Esophagus squamous epithelium (tissue), 5 donors: Measurements from ENCODE around the gene CTNND2. TPM values are rescaled to one million over a fixed set of nuclear protein-coding genes. Genes with fewer than 3 reads are reported as not detected.

Source experiments
- DNase-seq: peaks from one replicate; lab custom pipeline; 2025; lab: John Stamatoyannopoulos, UW
- H3K27ac ChIP-seq, 4 donors: fragments of 200-600 bp; sonication (generic); one replicate each; pipeline ENCODE4 v1.5.1; 2016 to 2019; ENCODE audit warnings: mild to moderate bottlenecking in 1 of 4
- H3K27me3 ChIP-seq, 4 donors: fragments of 200-600 bp; sonication (generic); 1 replicate in 3 of 4; 2 replicates in 1 of 4; pipeline versions ENCODE4 v1.5.1 to v1.6.0; 2017 to 2021; ENCODE audit warnings: antibody characterized with exemption in 1 of 4
- H3K36me3 ChIP-seq, 3 donors: fragments of 200-600 bp; sonication (generic); one replicate each; pipeline ENCODE4 v1.5.1; 2016 to 2019
- H3K4me1 ChIP-seq, 3 donors: fragments of 200-600 bp; sonication (generic); one replicate each; pipeline ENCODE4 v1.5.1; 2017 to 2019
- H3K4me3 ChIP-seq, 4 donors: fragments of 200-600 bp; sonication (generic); 1 replicate in 3 of 4; 2 replicates in 1 of 4; pipeline ENCODE4 v1.5.1; 2016 to 2019; ENCODE audit warnings: mild to moderate bottlenecking in 2 of 4, moderate library complexity in 1 of 4
- H3K9me3 ChIP-seq, 3 donors: fragments of 200-600 bp; sonication (generic); one replicate each; pipeline ENCODE4 v1.5.1; 2016 to 2019
- POLR2A ChIP-seq, 4 donors: fragments of 450-650 bp; IDR thresholded peaks; one replicate each; pipeline ENCODE4 v1.6.1; 2017; ENCODE audit warnings: antibody characterized with exemption in 4 of 4, mild to moderate bottlenecking in 4 of 4, moderate library complexity in 3 of 4
- WGBS, 2 donors: methylation state at CpG; one replicate each; pipeline ENCODE4 v1.1.5; 2018; 5-methylcytosine and 5-hydroxymethylcytosine counted together
- intact Hi-C: fragments of 100-400 bp; cut with DNase I; formaldehyde crosslinking; loops from one replicate; pipeline ENCODE4 v1.15.0; 2022
- total RNA-seq, 4 donors: library from RNA; depleted of rRNA; stranded (reverse); fragments of >200 nt; gene quantifications; one replicate each; pipeline ENCODE4 v1.1.0, GENCODE V29; 2016
- TF ChIP-seq, protein P1 (sequence below), 6 experiments: fragments of 450-650 bp in 4 of 6; fragments of 200-600 bp in 2 of 6; sonication (generic) in 2 of 6; IDR thresholded peaks; one replicate each; pipeline ENCODE4 v1.5.1; 2016 to 2019; ENCODE audit warnings: antibody characterized with exemption in 6 of 6, mild to moderate bottlenecking in 4 of 6, moderate library complexity in 4 of 6
- donor health status: DM: yes; HTN: yes; CAD: no.

The CTNND2 gene
- total RNA-seq, 4 donors from 2014 or later = 0.38 to 0.50 TPM; not detected in 2

DNA sequence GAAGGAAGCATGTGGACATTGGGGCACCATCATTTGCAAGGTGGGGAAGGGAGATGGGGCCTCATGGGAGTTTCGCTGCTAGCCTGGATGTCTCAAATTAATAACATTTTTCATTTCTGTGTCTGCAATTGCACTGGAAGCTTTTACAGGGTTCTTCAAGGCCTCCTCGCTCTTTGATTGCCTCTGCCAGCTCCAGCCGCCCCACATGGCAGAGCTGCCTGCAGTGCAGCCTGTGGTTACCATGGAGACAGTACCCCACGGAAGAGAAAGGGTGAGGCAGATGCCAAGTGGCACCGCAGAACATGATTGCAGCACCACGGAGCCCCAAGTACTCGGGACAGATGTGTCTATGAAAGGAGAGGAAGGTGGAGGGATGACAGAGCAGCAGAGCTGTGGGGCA, 25.4 kb downstream of the CTNND2 start:
- no peak for DNase-seq

DNA sequence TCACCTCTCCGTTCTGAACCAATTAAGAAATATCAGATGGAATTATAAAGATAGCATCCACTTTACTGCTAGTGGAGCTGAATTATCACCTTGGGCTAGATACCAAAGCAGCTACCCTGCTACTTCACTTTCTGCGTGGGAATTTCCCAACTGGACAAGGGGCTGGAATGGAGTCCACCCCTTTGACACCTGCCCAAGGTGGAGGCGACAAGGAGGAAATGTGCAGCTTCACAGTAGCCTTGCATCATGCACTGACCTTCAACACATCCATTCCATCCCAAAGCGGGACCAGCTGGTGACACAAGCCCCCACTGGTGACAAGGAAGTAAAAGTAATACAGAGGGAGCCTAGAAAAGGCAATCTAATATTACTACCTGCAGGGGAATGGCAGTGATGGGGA, 30.7 kb downstream of the CTNND2 start:
- intact Hi-C loops = no loop called here
- no peaks in the 10 kb centered on the region for H3K27me3 ChIP-seq
- TF ChIP-seq, protein P1, sequence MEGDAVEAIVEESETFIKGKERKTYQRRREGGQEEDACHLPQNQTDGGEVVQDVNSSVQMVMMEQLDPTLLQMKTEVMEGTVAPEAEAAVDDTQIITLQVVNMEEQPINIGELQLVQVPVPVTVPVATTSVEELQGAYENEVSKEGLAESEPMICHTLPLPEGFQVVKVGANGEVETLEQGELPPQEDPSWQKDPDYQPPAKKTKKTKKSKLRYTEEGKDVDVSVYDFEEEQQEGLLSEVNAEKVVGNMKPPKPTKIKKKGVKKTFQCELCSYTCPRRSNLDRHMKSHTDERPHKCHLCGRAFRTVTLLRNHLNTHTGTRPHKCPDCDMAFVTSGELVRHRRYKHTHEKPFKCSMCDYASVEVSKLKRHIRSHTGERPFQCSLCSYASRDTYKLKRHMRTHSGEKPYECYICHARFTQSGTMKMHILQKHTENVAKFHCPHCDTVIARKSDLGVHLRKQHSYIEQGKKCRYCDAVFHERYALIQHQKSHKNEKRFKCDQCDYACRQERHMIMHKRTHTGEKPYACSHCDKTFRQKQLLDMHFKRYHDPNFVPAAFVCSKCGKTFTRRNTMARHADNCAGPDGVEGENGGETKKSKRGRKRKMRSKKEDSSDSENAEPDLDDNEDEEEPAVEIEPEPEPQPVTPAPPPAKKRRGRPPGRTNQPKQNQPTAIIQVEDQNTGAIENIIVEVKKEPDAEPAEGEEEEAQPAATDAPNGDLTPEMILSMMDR (IDR thresholded peaks at IDR 0.05) = no peak
- TF ChIP-seq POLR2A (IDR thresholded peaks at IDR 0.05) = no peak

More for the DNA sequence above, 25.4 kb downstream of the CTNND2 start:
- no peak overlapping the region for H3K4me3 ChIP-seq
- H3K27me3 ChIP-seq = no peaks in the 10 kb centered on the region
- TF ChIP-seq, protein P1 (IDR thresholded peaks at IDR 0.05) = no peak
- no peak for TF ChIP-seq POLR2A (IDR thresholded peaks at IDR 0.05)
- no peaks in the 10 kb centered on the region for H3K4me1 ChIP-seq
- no peak overlapping the region for H3K27ac ChIP-seq
- WGBS, 2 donors = 70 to 82% methylated on average over 4 to 7 of the region's 7 CpGs
- no peaks in the 10 kb centered on the region for H3K9me3 ChIP-seq
- intact Hi-C loops = no loop called here
- H3K36me3 ChIP-seq = no peaks in the 10 kb centered on the region

DNA sequence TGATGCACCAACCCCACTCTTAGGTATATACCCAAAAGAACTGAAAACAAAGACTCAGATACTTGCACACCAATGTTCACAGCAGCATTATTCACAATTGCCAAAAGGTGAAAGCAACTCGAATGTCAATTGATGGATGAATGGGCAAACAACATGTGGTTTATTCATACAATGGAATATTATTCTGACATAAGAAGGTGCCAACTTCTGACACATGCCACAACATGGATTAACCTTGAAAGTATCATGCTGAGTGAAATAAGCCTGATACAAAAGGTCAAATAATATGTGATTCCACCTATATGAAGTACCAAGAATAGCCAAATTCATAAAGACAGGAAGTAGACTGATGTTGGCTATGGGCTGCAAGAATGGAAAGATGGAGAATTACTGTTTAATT, 35.0 kb downstream of the CTNND2 start:
- no peaks in the 10 kb centered on the region for H3K36me3 ChIP-seq
- WGBS, 2 donors = 23 to 38% methylated on average over 1 of the region's 1 CpG
- intact Hi-C loops = no loop called here
- no peaks in the 10 kb centered on the region for H3K9me3 ChIP-seq
- no peaks in the 10 kb centered on the region for H3K4me1 ChIP-seq
- no peak overlapping the region for H3K4me3 ChIP-seq
- H3K27me3 ChIP-seq = no peaks in the 10 kb centered on the region
- H3K27ac ChIP-seq = no peak overlapping the region
- DNase-seq = no peak
- no peak for TF ChIP-seq POLR2A (IDR thresholded peaks at IDR 0.05)
- TF ChIP-seq, protein P1 (IDR thresholded peaks at IDR 0.05) = no peak

More for the DNA sequence above, 30.7 kb downstream of the CTNND2 start:
- H3K4me1 ChIP-seq = no peaks in the 10 kb centered on the region
- no peaks in the 10 kb centered on the region for H3K9me3 ChIP-seq
- no peak overlapping the region for H3K4me3 ChIP-seq
- H3K27ac ChIP-seq = no peak overlapping the region
- DNase-seq = no peak
- no peaks in the 10 kb centered on the region for H3K36me3 ChIP-seq
- 81 to 82% methylated on average over 3 to 4 of the region's 4 CpGs for WGBS, 2 donors

DNA sequence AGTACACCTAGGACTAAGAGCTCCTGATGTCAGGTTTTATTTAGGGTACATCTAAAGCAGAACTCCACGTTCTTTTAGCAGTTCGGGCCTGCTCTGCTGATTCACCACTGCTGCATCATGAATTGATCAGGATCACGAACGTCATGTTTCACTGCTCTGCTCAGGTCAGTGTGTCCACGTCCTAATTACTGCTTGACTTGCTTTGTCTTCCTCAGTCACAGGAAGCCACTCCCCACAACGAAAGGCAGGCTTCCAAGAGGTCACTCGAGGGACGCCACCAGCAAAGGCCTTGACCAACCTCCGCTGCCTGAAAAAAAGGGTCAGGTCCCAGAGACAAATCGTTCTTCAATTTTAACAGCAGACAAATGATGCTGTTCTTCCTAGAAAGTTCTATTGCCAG, 40.3 kb downstream of the CTNND2 start:
- intact Hi-C loops = no loop called here
- H3K27ac ChIP-seq = no peak overlapping the region
- H3K36me3 ChIP-seq = no peaks in the 10 kb centered on the region
- 61 to 64% methylated on average over 10 of the region's 10 CpGs for WGBS, 2 donors
- no peak overlapping the region for H3K4me3 ChIP-seq
- H3K9me3 ChIP-seq = no peaks in the 10 kb centered on the region
- no peak for DNase-seq
- H3K4me1 ChIP-seq = no peaks in the 10 kb centered on the region
- TF ChIP-seq, protein P1 (IDR thresholded peaks at IDR 0.05) = no peak
- no peak for TF ChIP-seq POLR2A (IDR thresholded peaks at IDR 0.05)
- H3K27me3 ChIP-seq = peaks cover 0 to 2% (median 0%) of the 10 kb centered on the region in 4 donors

DNA sequence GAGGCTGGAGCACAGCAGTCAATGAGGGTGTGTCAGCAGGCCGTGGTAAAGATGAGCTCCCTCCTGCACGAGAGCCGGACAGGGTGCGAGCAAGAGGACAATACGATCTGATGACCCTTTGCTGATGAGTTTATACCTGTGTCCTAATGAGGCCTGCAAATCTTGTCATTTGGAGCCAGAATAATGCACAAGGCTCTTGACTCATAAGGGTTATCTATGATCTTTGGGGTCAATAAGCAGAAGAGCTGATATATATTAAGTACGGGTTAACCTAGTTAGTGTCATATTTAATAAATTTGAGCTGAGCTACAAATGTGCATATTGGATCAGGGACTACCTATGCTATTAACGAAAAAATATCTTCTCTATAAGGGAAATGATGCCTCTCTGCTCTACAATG, 46.9 kb downstream of the CTNND2 start:
- Histone ChIP-seq H3K4me3 (no peak overlapping the region), H3K27ac (no peak overlapping the region), H3K27me3 (peaks cover 0 to 17% (median 0%) of the 10 kb centered on the region in 4 donors), H3K36me3 (no peaks in the 10 kb centered on the region), H3K4me1 (peaks cover 0 to 16% (median 0%) of the 10 kb centered on the region in 3 donors), H3K9me3 (no peaks in the 10 kb centered on the region)
- intact Hi-C loops = no loop called here
- no peak for DNase-seq
- TF ChIP-seq, protein P1 (IDR thresholded peaks at IDR 0.05) = no peak
- no peak for TF ChIP-seq POLR2A (IDR thresholded peaks at IDR 0.05)
- WGBS, 2 donors = 81 to 90% methylated on average over 7 of the region's 7 CpGs
